ENCODE data around the gene HCN4. TPM values are rescaled to one million over a fixed set of nuclear protein-coding genes. Genes with fewer than 3 reads are reported as not detected.

Gene HCN4
- polyA plus RNA-seq, 3 donors from 2014 or later: not detected

DNA sequence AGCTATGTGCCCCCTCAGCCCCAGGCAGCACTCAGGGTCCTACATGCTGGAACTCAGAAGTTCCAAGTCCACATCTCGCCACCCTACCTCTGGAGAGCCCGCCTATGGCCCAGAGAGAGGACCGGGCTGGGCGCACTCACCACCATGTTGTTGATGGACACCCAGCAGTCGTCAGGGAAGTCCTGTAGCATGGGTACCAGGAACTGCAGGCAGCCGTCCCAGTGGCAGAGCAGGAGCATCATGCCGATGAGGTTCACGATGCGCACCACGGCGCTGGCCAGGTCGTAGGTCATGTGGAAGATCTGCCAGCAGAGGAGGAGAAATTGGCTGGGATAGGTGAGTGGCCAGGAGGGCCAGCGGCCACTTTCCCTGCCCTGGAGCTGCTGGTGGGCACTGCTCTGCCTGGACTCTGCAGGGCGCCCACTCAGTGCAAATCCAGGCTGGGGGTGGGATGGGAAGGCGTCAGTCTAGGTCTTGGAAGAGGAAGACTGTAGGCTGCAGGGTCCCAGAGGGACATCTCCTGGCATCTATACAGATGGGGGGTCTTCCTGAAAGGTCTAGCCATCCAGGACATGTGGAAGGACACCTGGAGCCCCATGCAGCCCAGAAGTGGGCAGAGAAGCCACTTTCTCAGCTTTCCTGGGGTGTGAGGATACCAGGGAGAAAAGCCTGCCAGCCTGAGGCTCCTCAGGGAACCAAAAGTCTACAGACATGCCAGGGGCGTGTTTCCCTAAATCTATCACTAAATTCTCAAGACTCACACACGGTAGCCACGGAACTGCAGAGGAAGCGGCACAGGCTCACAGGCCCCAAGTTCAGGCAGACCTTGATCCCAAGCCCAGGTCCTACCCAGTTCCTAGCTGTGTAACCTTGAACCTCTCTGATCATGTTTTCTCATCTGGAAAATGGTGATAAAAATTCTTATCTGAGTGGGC is 36.5 kb downstream of the HCN4 start:
- Mint-ChIP-seq H3K9me3 (no peaks in the 10 kb centered on the region), H3K36me3 (no peaks in the 10 kb centered on the region), H3K4me3 (no peak overlapping the region), H3K27me3 (ENCODE audit: low read depth in 3 of 3) (peaks cover 0 to 5% (median 5%) of the 10 kb centered on the region in 3 donors), H3K27ac (no peak overlapping the region), H3K4me1 (no peaks in the 10 kb centered on the region)
- no peak for DNase-seq

DNA sequence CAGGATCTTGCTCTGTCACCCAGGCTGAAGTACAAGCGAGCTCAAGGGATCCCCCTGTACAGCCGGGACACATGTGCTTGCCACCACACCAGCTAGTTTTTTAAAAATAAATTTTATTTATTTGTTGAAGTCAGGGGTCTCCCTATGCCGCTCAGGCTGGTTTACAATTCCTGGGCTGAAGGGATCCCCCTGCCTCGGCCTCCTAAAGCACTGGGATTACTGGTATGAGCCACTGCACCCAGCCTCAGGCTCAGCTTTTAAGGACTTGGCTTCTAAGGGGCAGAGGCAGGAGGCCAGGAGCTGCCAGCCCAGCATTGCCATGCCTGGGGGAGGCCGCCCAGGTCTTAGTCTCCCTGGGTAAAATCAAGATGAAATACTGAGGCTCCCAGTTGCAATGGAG is 37.3 kb downstream of the HCN4 start:
- H3K27ac Mint-ChIP-seq: no peak overlapping the region
- H3K4me3 Mint-ChIP-seq: no peak overlapping the region
- no peaks in the 10 kb centered on the region for H3K9me3 Mint-ChIP-seq
- peaks cover 0 to 5% (median 1%) of the 10 kb centered on the region in 3 donors for H3K27me3 Mint-ChIP-seq (ENCODE audit: low read depth in 3 of 3)
- no peak for DNase-seq
- no peaks in the 10 kb centered on the region for H3K36me3 Mint-ChIP-seq
- no peaks in the 10 kb centered on the region for H3K4me1 Mint-ChIP-seq

DNA sequence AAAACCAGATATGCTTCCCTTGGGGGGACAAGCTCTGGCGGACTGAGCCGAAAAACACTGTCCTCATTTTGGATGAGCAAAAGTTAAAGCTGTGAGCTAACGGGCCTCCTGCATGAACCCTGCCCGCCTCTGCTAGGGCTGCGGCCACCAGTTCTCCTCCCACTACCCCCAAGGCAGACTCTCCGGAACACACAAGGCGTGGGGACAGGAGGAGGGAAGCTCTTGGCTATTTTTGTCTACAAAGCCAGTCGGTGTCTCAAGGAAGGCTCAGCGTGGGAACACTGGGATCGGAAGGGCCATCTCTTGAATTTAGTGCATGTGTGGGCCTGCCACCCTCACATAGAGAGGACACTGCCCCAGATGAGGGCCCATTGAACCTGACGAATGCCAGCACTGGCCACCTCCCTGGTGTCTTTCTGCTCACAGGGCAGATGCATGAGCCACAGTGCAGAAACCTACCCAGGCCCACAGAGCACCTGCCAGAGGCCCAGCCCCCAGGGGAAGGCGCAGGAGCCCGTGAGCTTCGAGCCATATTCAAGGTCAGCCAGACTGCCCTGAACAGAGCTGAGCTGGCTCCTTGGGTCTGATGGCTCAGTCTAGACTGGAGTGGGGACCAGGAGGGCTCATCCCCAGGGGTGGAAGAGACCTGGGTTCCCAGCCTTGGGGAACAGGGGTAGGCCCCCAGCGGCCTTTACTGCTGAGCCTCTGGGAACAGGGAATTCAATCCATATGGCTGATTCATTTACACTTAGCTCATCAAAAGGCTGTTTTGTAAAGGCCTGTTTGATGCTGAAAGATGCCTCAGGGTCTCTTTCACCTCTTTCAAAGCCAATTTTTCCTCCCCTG is 38.3 kb downstream of the HCN4 start:
- Mint-ChIP-seq H3K9me3 (no peaks in the 10 kb centered on the region), H3K36me3 (no peaks in the 10 kb centered on the region), H3K27ac (no peak overlapping the region), H3K27me3 (ENCODE audit: low read depth in 3 of 3) (peaks cover 0 to 5% (median 1%) of the 10 kb centered on the region in 3 donors), H3K4me1 (peaks cover 0 to 1% of the 10 kb centered on the region in 2 donors), H3K4me3 (no peak overlapping the region)
- no peak for DNase-seq

DNA sequence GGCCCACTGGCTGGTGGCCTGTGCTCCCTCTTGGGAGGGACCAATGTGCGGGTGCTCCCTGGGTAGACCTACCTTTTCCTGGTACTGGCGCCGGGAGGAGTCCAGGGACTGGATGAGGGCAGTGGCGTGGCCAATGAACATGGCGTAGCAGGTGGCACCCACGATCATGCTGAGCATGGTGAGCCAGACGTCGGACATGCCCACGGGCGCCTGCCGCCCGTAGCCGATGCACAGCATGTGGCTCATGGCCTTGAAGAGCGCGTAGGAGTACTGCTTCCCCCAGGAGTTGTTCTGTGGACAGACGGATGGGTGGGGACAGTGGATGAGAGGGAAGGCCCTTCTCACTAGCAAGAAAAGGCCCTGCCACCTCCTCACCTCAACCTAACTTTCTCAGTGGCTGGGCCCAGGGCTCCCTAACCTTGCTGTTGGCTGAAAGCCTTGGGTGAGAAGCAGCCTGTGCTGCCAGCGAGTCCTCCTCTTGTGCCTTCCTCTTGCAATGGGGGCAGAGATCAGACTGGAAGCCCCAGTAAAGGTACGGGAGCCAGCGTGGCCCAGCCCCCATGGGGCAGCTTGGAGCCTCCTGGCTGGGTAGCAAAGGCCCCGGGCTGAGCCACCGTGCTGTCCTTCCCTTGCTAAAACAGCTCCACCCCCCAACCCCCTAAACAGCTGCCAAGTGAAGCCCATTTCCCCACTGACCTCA is 39.1 kb downstream of the HCN4 start:
- Mint-ChIP-seq H3K27me3 (ENCODE audit: low read depth in 3 of 3) (peaks cover 0 to 2% (median 1%) of the 10 kb centered on the region in 3 donors), H3K27ac (no peak overlapping the region), H3K4me3 (no peak overlapping the region), H3K9me3 (no peaks in the 10 kb centered on the region), H3K36me3 (no peaks in the 10 kb centered on the region), H3K4me1 (peaks cover 0 to 2% of the 10 kb centered on the region in 2 donors)
- no peak for DNase-seq

DNA sequence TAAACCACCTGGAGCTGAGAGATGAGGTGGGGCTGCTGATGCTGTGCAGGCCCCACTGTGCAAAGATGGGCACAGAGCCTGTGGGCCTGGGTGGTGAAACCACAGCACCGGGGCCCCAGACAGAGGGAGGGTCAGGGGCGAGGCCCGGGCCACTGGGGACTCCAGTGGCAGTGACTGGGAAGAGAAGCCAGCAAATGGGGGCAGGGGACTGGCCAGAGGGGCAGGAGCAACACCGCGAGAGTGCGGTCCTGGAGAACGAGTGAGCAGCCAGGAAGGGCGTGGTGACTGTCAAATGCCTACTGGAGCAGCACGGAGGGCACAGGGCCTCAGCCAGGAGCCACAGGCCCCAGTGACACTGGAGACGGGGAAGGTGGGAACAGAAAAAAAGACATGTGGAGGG is 39.8 kb downstream of the HCN4 start:
- no peak for DNase-seq
- no peak overlapping the region for H3K27ac Mint-ChIP-seq
- H3K27me3 Mint-ChIP-seq (ENCODE audit: low read depth in 3 of 3): peaks cover 0 to 1% (median 0%) of the 10 kb centered on the region in 3 donors
- peaks cover 0 to 2% of the 10 kb centered on the region in 2 donors for H3K4me1 Mint-ChIP-seq
- H3K4me3 Mint-ChIP-seq: no peak overlapping the region
- H3K36me3 Mint-ChIP-seq: no peaks in the 10 kb centered on the region
- no peaks in the 10 kb centered on the region for H3K9me3 Mint-ChIP-seq

DNA sequence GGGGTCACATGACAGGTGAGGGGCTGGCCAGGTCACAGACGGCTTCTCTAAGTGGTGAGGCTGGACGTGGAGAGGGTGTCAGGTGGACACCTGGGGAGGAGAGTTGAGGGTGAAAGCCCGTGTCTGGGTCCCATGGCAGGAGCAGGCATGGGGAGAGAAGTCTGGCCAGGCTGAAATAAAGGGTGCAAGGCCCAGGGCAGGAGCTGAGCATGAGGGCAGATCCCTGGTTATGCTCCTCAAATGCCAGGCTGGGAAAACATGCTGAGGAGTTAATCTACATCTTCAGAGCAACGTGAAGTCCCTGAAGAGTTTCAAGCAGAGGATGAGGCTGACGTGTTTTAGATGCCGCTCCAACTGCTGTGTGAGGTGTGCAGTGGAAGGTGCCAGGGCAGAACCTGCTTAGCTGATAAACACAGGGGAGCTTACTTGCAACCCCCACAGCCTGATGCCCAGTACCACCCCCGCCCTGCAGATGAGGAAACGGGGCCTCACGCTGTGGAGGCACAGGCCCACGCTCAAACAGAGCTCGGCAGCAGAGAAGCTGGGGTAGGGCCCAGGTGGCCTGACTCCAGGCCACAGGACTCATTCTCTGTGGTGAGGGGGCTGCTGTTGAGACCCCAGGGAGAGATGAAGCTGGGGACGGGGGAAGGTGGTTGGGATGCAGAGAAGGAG is 40.5 kb downstream of the HCN4 start:
- Mint-ChIP-seq H3K36me3 (no peaks in the 10 kb centered on the region), H3K27ac (peak overlapping the region in 2 of 6 donors; percentile 40 to 43), H3K4me1 (peaks cover 0 to 2% of the 10 kb centered on the region in 2 donors), H3K27me3 (ENCODE audit: low read depth in 3 of 3) (peaks cover 0 to 1% (median 0%) of the 10 kb centered on the region in 3 donors), H3K9me3 (no peaks in the 10 kb centered on the region), H3K4me3 (no peak overlapping the region)
- no peak for DNase-seq

DNA sequence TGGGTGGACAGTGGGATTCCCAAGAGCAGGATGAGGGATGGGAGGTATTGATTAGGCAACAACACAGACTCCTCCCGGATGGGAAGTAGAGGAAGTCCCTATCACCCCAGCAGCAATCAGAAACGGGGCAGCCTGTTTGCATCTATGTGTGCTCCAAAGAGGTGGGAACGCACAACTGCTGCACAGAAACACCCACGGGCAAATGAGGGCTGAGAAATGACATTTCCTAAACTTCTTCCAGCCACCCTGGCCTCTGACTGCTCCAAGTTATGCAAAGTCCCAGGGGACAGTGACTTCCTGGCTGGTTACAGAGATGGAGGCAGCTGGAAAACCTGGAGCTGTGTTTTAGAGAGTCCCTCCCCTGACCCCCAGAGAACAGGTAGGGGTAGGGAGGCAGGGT is 42.6 kb downstream of the HCN4 start:
- Mint-ChIP-seq H3K9me3 (no peaks in the 10 kb centered on the region), H3K27me3 (ENCODE audit: low read depth in 3 of 3) (peaks cover 0 to 1% (median 1%) of the 10 kb centered on the region in 3 donors), H3K36me3 (no peaks in the 10 kb centered on the region), H3K4me3 (no peak overlapping the region), H3K4me1 (peaks cover 0 to 2% of the 10 kb centered on the region in 2 donors), H3K27ac (no peak overlapping the region)
- no peak for DNase-seq

DNA sequence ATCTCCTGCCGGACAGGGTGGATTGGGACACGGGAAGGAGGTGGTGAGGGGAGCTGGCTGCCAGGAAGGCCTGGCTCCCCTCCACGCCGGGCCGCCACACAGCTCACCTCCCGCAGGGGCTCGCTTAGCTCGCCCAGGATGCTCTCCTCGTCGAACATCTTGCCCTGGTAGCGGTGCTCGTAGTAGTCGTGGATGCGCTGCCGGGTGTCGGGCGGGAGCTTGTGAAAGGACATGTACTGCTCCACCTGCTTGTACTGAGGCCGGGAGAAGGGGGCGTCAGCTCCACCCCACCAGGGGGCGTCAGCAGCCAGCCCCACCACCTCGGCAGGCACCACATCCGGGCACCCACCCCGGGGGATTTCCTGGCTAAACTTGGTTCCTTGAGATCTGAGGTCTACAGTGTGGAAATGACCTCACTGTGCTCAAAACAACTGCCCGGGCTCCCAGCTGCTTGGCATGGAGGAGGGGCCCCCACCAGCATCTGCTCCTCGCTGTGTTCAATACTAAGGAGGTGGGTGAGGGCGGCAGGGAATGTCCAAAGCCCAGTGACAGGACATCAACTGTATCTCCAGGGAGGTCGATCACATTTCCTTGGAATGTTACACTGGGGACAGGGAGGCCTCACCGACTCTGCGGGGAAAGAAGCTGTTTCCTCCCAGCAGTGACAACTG is 43.4 kb downstream of the HCN4 start:
- H3K27me3 Mint-ChIP-seq (ENCODE audit: low read depth in 3 of 3): peaks cover 0 to 1% (median 1%) of the 10 kb centered on the region in 3 donors
- no peak overlapping the region for H3K4me3 Mint-ChIP-seq
- no peaks in the 10 kb centered on the region for H3K36me3 Mint-ChIP-seq
- H3K4me1 Mint-ChIP-seq: peaks cover 0 to 2% of the 10 kb centered on the region in 2 donors
- no peak overlapping the region for H3K27ac Mint-ChIP-seq
- no peak for DNase-seq
- H3K9me3 Mint-ChIP-seq: no peaks in the 10 kb centered on the region

DNA sequence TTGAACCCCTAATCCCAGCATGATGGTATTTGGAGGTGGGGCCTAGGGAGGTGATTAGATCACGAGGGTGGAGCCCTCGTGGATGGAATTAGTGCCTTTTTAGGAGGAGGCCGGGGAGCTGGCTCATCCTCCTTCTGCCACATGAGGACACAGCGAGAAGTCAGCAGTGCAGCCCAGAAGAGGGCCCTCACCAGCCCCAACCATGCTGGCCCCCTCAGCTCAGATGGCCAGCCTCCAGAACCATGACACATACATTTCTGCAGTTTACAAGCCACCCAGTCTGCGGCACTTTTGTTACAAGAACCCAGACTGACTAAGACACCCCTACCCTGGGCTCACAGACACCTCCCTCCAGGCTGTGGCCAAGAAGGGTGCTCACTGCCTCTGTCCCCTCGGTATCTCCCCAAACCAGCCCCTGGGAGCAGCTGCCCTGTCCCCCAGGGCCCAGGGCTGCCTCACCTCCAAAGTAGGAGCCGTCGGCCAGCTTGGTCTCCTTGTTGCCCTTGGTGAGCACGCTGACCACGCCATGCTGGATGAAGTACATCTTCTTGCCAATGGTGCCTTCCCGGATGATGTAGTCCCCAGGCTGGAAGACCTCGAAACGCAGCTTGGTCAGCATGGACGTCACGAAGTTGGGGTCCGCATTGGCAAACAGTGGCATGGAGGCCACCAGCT is 44.1 kb downstream of the HCN4 start:
- H3K9me3 Mint-ChIP-seq: no peaks in the 10 kb centered on the region
- no peak overlapping the region for H3K4me3 Mint-ChIP-seq
- DNase-seq: no peak
- H3K36me3 Mint-ChIP-seq: no peaks in the 10 kb centered on the region
- peaks cover 0 to 1% (median 1%) of the 10 kb centered on the region in 3 donors for H3K27me3 Mint-ChIP-seq (ENCODE audit: low read depth in 3 of 3)
- no peak overlapping the region for H3K27ac Mint-ChIP-seq
- H3K4me1 Mint-ChIP-seq: peaks cover 0 to 2% of the 10 kb centered on the region in 2 donors

DNA sequence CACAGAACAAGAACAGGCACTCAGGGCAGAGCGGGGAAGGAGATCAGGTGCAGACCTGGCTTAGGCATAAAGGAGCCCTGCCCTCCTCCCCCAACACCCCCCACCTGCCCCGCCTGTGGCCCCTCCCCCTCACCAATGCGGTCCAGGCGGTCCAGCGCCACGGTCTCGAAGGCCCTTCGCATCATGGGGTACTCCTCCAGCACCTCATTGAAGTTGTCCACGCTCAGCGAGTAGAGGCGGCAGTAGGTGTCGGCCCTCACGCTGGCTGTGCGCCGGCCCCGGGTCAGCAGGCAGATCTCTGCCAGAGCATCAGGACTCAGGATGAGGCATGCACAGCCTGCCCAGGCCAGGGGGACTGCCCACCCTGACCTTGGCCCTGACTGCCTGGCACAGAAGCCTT is 44.8 kb downstream of the HCN4 start:
- no peaks in the 10 kb centered on the region for H3K36me3 Mint-ChIP-seq
- DNase-seq: no peak
- peaks cover 0 to 3% (median 1%) of the 10 kb centered on the region in 3 donors for H3K27me3 Mint-ChIP-seq (ENCODE audit: low read depth in 3 of 3)
- H3K4me3 Mint-ChIP-seq: no peak overlapping the region
- peaks cover 0 to 2% of the 10 kb centered on the region in 2 donors for H3K4me1 Mint-ChIP-seq
- H3K9me3 Mint-ChIP-seq: no peaks in the 10 kb centered on the region
- H3K27ac Mint-ChIP-seq: no peak overlapping the region

DNA sequence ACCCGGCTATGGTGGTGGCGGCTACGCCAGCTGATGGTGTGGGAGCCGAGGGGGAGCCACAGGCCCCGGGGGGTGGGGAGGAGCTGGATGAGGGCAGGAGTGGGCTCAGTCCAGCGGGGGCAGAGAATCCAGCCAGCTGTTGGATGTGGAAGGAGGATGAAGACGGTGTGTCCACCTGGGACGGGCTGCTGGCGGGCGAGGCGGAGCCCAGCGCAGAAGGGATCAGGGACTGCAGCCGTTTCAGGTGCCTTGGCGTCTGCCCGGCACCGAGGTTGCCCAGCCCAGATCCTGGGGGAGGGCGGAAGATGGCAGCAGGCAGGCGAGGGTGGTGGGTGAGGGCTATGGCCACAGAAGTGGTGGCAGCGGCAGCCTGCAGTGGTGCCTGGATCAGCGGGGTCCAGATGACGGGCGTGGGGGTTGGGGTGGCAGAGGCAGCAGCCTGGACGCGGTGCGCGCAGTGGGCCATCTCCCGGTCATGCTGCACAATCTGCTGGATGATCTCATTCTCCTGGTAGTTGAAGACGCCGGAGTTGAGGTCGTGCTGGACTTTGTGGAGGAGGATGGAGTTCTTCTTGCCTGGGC is 45.3 kb downstream of the HCN4 start:
- no peaks in the 10 kb centered on the region for H3K36me3 Mint-ChIP-seq
- peaks cover 0 to 3% (median 1%) of the 10 kb centered on the region in 3 donors for H3K27me3 Mint-ChIP-seq (ENCODE audit: low read depth in 3 of 3)
- no peak overlapping the region for H3K27ac Mint-ChIP-seq
- no peak for DNase-seq
- H3K4me3 Mint-ChIP-seq: no peak overlapping the region
- H3K9me3 Mint-ChIP-seq: no peaks in the 10 kb centered on the region
- H3K4me1 Mint-ChIP-seq: peaks cover 0 to 2% of the 10 kb centered on the region in 2 donors
